ENCODE results near the gene EIF4E1B. TPM values are rescaled to one million over a fixed set of nuclear protein-coding genes. Genes with fewer than 3 reads are reported as not detected.

Gene EIF4E1B
- total RNA-seq, 3 donors from 2014 or later = 1.6 TPM; not detected in 2

DNA sequence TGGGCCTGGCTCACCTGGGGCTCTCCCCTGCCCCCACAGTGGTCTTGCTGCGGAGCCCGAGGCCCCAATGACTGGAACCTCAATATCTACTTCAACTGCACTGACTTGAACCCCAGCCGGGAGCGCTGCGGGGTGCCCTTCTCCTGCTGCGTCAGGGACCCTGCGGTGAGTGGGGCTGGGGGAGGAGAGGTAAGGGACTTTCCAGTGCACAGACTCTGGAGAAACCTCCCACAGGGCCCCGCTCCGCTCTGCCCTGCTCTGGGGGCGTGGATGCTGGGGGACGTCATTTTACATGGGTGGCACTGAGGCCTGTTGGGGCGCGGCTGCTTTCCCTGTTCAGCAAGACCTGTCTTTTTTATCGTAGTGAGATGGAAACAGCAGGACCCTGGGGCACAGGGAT is 24.4 kb downstream of the EIF4E1B start:
- H3K36me3 ChIP-seq = no peaks in the 10 kb centered on the region
- no peaks in the 10 kb centered on the region for H3K27me3 ChIP-seq
- no peaks in the 10 kb centered on the region for H3K4me1 ChIP-seq
- no peak overlapping the region for H3K27ac ChIP-seq
- H3K4me3 ChIP-seq = no peak overlapping the region
- no peak for DNase-seq (ENCODE audit: low spot score in 2 of 2)
- intact Hi-C loops (cut with DNase I; ENCODE audit: low total_unique reads) = no loop called here
- no peak for TF ChIP-seq POLR2A (IDR thresholded peaks at IDR 0.05)
- TF ChIP-seq, protein P1, sequence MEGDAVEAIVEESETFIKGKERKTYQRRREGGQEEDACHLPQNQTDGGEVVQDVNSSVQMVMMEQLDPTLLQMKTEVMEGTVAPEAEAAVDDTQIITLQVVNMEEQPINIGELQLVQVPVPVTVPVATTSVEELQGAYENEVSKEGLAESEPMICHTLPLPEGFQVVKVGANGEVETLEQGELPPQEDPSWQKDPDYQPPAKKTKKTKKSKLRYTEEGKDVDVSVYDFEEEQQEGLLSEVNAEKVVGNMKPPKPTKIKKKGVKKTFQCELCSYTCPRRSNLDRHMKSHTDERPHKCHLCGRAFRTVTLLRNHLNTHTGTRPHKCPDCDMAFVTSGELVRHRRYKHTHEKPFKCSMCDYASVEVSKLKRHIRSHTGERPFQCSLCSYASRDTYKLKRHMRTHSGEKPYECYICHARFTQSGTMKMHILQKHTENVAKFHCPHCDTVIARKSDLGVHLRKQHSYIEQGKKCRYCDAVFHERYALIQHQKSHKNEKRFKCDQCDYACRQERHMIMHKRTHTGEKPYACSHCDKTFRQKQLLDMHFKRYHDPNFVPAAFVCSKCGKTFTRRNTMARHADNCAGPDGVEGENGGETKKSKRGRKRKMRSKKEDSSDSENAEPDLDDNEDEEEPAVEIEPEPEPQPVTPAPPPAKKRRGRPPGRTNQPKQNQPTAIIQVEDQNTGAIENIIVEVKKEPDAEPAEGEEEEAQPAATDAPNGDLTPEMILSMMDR (IDR thresholded peaks at IDR 0.05) = no peak
- TF ChIP-seq POLR2AphosphoS5 (IDR thresholded peaks at IDR 0.05) = no peak
- no peaks in the 10 kb centered on the region for H3K9me3 ChIP-seq

DNA sequence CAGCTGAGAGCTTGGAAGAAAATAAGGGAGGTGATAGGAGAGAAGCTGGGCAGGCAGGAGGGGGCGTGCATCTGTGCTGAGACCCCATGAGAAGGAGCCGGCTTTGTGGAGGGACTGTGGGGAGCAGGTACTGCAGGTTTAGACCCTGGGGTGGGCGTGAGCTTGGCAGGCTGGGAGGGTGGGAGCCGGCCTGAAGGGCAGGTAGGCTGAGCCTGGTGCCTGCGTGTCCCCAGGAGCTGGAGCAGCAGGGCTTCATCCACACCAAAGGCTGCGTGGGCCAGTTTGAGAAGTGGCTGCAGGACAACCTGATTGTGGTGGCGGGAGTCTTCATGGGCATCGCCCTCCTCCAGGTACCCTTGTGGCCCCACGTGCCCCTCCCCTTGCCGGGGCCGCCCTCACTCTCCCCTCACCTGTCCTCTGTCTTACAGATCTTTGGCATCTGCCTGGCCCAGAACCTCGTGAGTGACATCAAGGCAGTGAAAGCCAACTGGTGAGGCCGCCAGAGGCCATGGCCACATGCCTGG is 26.1 kb downstream of the EIF4E1B start:
- H3K36me3 ChIP-seq = no peaks in the 10 kb centered on the region
- no peaks in the 10 kb centered on the region for H3K27me3 ChIP-seq
- no peak for DNase-seq (ENCODE audit: low spot score in 2 of 2)
- intact Hi-C loops (cut with DNase I; ENCODE audit: low total_unique reads) = no loop called here
- H3K27ac ChIP-seq = no peak overlapping the region
- H3K9me3 ChIP-seq = no peaks in the 10 kb centered on the region
- H3K4me1 ChIP-seq = no peaks in the 10 kb centered on the region
- H3K4me3 ChIP-seq = no peak overlapping the region
- TF ChIP-seq POLR2A (IDR thresholded peaks at IDR 0.05) (no peak), POLR2AphosphoS5 (IDR thresholded peaks at IDR 0.05) (no peak)
- TF ChIP-seq, protein P1 (IDR thresholded peaks at IDR 0.05) = no peak

- Histone ChIP-seq H3K9me3 (no peaks in the 10 kb centered on the region), H3K36me3 (no peaks in the 10 kb centered on the region), H3K4me3 (no peak overlapping the region), H3K27me3 (peaks cover 0 to 8% of the 10 kb centered on the region in 2 donors), H3K4me1 (no peaks in the 10 kb centered on the region), H3K27ac (no peak overlapping the region)
- DNase-seq (ENCODE audit: low spot score in 2 of 2) = peak in 1 of 2 donors; percentile 54
- intact Hi-C loops (cut with DNase I; ENCODE audit: low total_unique reads) = no loop called here
- no peak for TF ChIP-seq POLR2A (IDR thresholded peaks at IDR 0.05)
- TF ChIP-seq, protein P1 (IDR thresholded peaks at IDR 0.05) = peak in 2 of 3 donors; percentile 61 to 69
Measured at GRCh38 chr5:176658007-176658599, 27.6 kb downstream of the EIF4E1B start.

- Histone ChIP-seq H3K27ac (peak overlapping the region in 1 of 2 donors; percentile 5), H3K27me3 (peaks cover 0 to 13% of the 10 kb centered on the region in 2 donors), H3K36me3 (no peaks in the 10 kb centered on the region), H3K4me3 (peak overlapping the region in 1 of 3 donors; percentile 28), H3K9me3 (no peaks in the 10 kb centered on the region), H3K4me1 (no peaks in the 10 kb centered on the region)
- intact Hi-C loops (cut with DNase I; ENCODE audit: low total_unique reads) = no loop called here
- DNase-seq (ENCODE audit: low spot score in 2 of 2) = no peak
- TF ChIP-seq, protein P1 (IDR thresholded peaks at IDR 0.05) = no peak
- no peak for TF ChIP-seq POLR2AphosphoS5 (IDR thresholded peaks at IDR 0.05)
- TF ChIP-seq POLR2A (IDR thresholded peaks at IDR 0.05) = no peak
Measured at GRCh38 chr5:176658817-176659511, 28.5 kb downstream of the EIF4E1B start.

GRCh38 chr5:176659512-176659839 is 29.0 kb downstream of the EIF4E1B start:
- Histone ChIP-seq H3K27ac (no peak overlapping the region), H3K9me3 (no peaks in the 10 kb centered on the region), H3K4me3 (no peak overlapping the region), H3K4me1 (no peaks in the 10 kb centered on the region), H3K27me3 (peaks cover 0 to 18% of the 10 kb centered on the region in 2 donors), H3K36me3 (no peaks in the 10 kb centered on the region)
- intact Hi-C loops (cut with DNase I; ENCODE audit: low total_unique reads) = no loop called here
- no peak for TF ChIP-seq POLR2AphosphoS5 (IDR thresholded peaks at IDR 0.05)
- TF ChIP-seq, protein P1 (IDR thresholded peaks at IDR 0.05) = no peak
- no peak for TF ChIP-seq POLR2A (IDR thresholded peaks at IDR 0.05)
- DNase-seq (ENCODE audit: low spot score in 2 of 2) = no peak

Measured in breast epithelium (tissue), 4 donors.